CD4-positive, alpha-beta memory T cell (primary cell): ENCODE data around the gene INPP5A. TPM values are rescaled to one million over a fixed set of nuclear protein-coding genes. Genes with fewer than 3 reads are reported as not detected.

Experiments
- CTCF ChIA-PET: fragments of 350-600 bp; sonication (Branson Sonifier 250); formaldehyde crosslinking; loops from one replicate; lab custom pipeline; 2021; ENCODE audit warnings: inconsistent platforms; ENCODE audit not compliant: partially characterized antibody; lab: Charles Lee
- POLR2A ChIA-PET: fragments of 350-600 bp; sonication (Branson Sonifier 250); formaldehyde crosslinking; loops from one replicate; lab custom pipeline; 2021; ENCODE audit not compliant: partially characterized antibody; lab: Charles Lee
- DNase-seq, 5 donors: peaks; one replicate each; pipeline versions ENCODE4 v3.0.0 to v3.0.0-alpha.2; 2020 to 2022; ENCODE audit warnings: mixed read lengths in 1 of 5
- H3K27ac ChIP-seq: one replicate; pipeline ENCODE4 v1.7.0; 2013; ENCODE audit warnings: low read depth, low read length
- H3K27me3 ChIP-seq: 2 replicates; pipeline ENCODE4 v1.7.0; 2013; ENCODE audit warnings: mild to moderate bottlenecking, low read length, moderate library complexity; ENCODE audit not compliant: insufficient read depth
- H3K36me3 ChIP-seq: 2 replicates; pipeline ENCODE4 v1.7.0; 2013; ENCODE audit warnings: mild to moderate bottlenecking, low read length, moderate library complexity; ENCODE audit not compliant: insufficient read depth
- H3K4me1 ChIP-seq: 2 replicates; pipeline ENCODE4 v1.7.0; 2013; ENCODE audit warnings: mild to moderate bottlenecking, low read length, moderate library complexity; ENCODE audit not compliant: insufficient read depth
- H3K4me3 ChIP-seq, 2 donors: one replicate each; pipeline ENCODE4 v1.7.0; 2013; ENCODE audit warnings: low read length in 2 of 2, mild to moderate bottlenecking in 1 of 2
- H3K9me3 ChIP-seq, 2 donors: one replicate each; pipeline ENCODE4 v1.7.0; 2013; ENCODE audit warnings: low read length in 2 of 2, control low read depth in 1 of 2; ENCODE audit not compliant: control insufficient read depth in 1 of 2
- H3K27ac Mint-ChIP-seq, 7 donors: one replicate each; pipeline ENCODE4 v1.8.0; 2020 to 2021; ENCODE audit warnings: mixed read lengths in 7 of 7, mild to moderate bottlenecking in 6 of 7, inconsistent platforms in 3 of 7, moderate library complexity in 3 of 7
- H3K27me3 Mint-ChIP-seq, 2 donors: one replicate each; pipeline ENCODE4 v1.8.0; 2020 to 2021; ENCODE audit warnings: mixed read lengths in 2 of 2
- H3K36me3 Mint-ChIP-seq, 2 donors: one replicate each; pipeline ENCODE4 v1.8.0; 2020 to 2021; ENCODE audit warnings: mixed read lengths in 2 of 2, inconsistent platforms in 1 of 2, mild to moderate bottlenecking in 1 of 2
- H3K4me1 Mint-ChIP-seq, 4 donors: one replicate each; pipeline ENCODE4 v1.8.0; 2020 to 2021; ENCODE audit warnings: mixed read lengths in 4 of 4, mild to moderate bottlenecking in 1 of 4
- H3K4me3 Mint-ChIP-seq, 8 donors: one replicate each; pipeline ENCODE4 v1.8.0; 2020 to 2021; ENCODE audit warnings: mixed read lengths in 8 of 8, mild to moderate bottlenecking in 7 of 8, moderate library complexity in 6 of 8, inconsistent platforms in 3 of 8
- H3K9me3 Mint-ChIP-seq, 8 donors: one replicate each; pipeline ENCODE4 v1.8.0; 2020 to 2021; ENCODE audit warnings: mixed read lengths in 8 of 8, mild to moderate bottlenecking in 5 of 8, inconsistent platforms in 3 of 8, moderate library complexity in 1 of 8
- intact Hi-C: fragments of 100-400 bp; cut with micrococcal nuclease; formaldehyde crosslinking; loops from one replicate; pipeline ENCODE4 v1.15.1; 2023
- polyA plus RNA-seq, 2 donors: library from polyadenylated mRNA; unstranded; fragments of 300-500 nt; fragmentation: Illumina TruSeq; gene quantifications; one replicate each; pipeline ENCODE4 v1.2.3, GENCODE V29; 2021
- total RNA-seq, 2 experiments: library from RNA; stranded (reverse); gene quantifications; one replicate each; pipeline ENCODE4 v1.2.3, GENCODE V29; 2021

The INPP5A gene
- total and polyA plus RNA-seq, 4 experiments from 2014 or later: 0.61 to 19.3 (median 10.8) TPM

DNA sequence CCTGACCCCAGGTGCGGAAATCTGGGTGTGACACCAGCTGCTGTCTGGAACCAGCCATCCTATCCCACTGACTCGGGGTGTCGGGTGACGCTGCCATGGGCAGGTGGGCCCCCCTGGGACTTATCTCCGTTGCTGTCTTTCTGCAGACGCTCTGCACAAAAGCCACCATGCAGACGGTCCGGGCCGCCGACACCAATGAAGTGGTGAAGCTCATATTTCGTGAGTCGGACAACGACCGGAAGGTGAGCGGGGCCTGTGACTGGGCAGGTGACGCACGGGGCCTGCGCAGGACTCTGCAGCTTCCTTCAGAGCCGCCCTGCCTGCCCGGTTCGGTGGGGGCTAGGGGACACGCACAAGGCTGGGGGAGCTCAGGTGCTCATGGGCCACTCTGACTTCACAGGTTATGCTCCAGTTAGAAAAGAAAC is 211.8 kb downstream of the INPP5A start:
- peaks cover 6% of the 10 kb centered on the region for H3K36me3 ChIP-seq

DNA sequence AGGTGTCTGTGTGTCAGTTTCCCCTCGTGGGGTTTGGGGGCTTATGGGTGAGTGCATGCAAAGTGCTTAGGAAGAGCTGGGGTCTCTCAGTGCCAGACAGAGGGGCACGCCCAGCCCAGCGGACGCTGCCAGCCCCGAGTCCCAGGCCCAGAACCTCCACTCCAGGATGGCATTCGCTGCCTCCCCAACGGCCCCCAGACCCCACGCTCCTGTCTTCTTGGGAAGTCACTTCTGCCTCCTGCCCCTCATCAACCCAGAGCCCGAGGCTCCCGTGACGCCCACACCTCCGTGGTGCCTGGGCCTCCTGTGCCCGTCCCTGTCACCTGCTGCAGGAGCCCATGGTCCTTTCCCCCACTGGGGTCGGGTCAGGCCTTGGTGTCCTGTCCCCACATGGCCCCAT is 213.3 kb downstream of the INPP5A start:
- Histone ChIP-seq H3K4me3 (no peak overlapping the region), H3K27ac (no peak overlapping the region), H3K27me3 (no peaks in the 10 kb centered on the region), H3K36me3 (peaks cover 6% of the 10 kb centered on the region), H3K4me1 (no peaks in the 10 kb centered on the region), H3K9me3 (no peaks in the 10 kb centered on the region)
- ChIA-PET POLR2A (no interaction called here), CTCF (no interaction called here)
- H3K27me3 Mint-ChIP-seq: no peaks in the 10 kb centered on the region
- H3K4me1 Mint-ChIP-seq: peaks cover 0 to 6% (median under 1%) of the 10 kb centered on the region in 4 donors
- no peak overlapping the region for H3K27ac Mint-ChIP-seq
- no peak overlapping the region for H3K4me3 Mint-ChIP-seq
- intact Hi-C loops: no loop called here
- DNase-seq: no peak
- H3K9me3 Mint-ChIP-seq: peaks cover 0 to 6% (median 0%) of the 10 kb centered on the region in 8 donors
- H3K36me3 Mint-ChIP-seq: peaks cover 25 to 33% of the 10 kb centered on the region in 2 donors

More for the DNA sequence above, 211.8 kb downstream of the INPP5A start:
- no peaks in the 10 kb centered on the region for H3K27me3 ChIP-seq
- ChIA-PET POLR2A (no interaction called here), CTCF (interaction anchor here (1.4 kb wide), 1 partner anchor 187 kb away, joined by 3 read pairs; no protein-coding TSS in a partner anchor)
- no peak overlapping the region for H3K27ac Mint-ChIP-seq
- H3K4me1 ChIP-seq: no peaks in the 10 kb centered on the region
- H3K4me1 Mint-ChIP-seq: peaks cover 0 to 2% (median 0%) of the 10 kb centered on the region in 4 donors
- H3K27ac ChIP-seq: no peak overlapping the region
- H3K9me3 ChIP-seq: no peaks in the 10 kb centered on the region
- H3K4me3 ChIP-seq: no peak overlapping the region
- H3K9me3 Mint-ChIP-seq: no peaks in the 10 kb centered on the region
- no peaks in the 10 kb centered on the region for H3K27me3 Mint-ChIP-seq
- peaks cover 15 to 20% of the 10 kb centered on the region in 2 donors for H3K36me3 Mint-ChIP-seq
- intact Hi-C loops: no loop called here
- DNase-seq: no peak
- H3K4me3 Mint-ChIP-seq: no peak overlapping the region

DNA sequence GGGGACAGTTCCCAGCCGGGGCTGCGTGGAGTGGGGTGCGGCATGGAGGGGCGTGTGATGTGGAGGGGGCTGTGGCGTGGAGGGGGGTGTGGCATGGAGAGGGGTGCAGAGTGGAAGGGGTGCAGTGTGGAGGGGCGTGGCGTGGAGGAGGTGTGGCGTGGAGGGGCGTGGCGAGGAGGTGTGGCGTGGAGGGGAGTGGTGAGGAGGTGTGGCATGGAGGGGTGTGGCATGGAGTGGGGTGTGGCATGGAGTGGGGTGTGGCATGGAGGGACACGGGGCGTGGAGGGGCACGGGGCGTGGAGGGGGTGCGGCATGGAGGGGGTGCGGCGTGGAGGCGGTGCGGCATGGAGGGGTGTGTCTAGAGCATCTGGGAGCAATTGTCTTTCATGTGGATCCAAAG is 214.8 kb downstream of the INPP5A start:
- Histone ChIP-seq H3K4me1 (no peaks in the 10 kb centered on the region), H3K36me3 (peaks cover 6% of the 10 kb centered on the region), H3K9me3 (no peaks in the 10 kb centered on the region), H3K4me3 (no peak overlapping the region), H3K27me3 (no peaks in the 10 kb centered on the region), H3K27ac (no peak overlapping the region)
- intact Hi-C loops: no loop called here
- H3K4me1 Mint-ChIP-seq: peaks cover 0 to 6% (median under 1%) of the 10 kb centered on the region in 4 donors
- no peak overlapping the region for H3K27ac Mint-ChIP-seq
- ChIA-PET CTCF (no interaction called here), POLR2A (no interaction called here)
- H3K4me3 Mint-ChIP-seq: no peak overlapping the region
- peaks cover 32 to 45% of the 10 kb centered on the region in 2 donors for H3K36me3 Mint-ChIP-seq
- H3K27me3 Mint-ChIP-seq: no peaks in the 10 kb centered on the region
- DNase-seq: no peak
- peaks cover 0 to 6% (median 0%) of the 10 kb centered on the region in 8 donors for H3K9me3 Mint-ChIP-seq

DNA sequence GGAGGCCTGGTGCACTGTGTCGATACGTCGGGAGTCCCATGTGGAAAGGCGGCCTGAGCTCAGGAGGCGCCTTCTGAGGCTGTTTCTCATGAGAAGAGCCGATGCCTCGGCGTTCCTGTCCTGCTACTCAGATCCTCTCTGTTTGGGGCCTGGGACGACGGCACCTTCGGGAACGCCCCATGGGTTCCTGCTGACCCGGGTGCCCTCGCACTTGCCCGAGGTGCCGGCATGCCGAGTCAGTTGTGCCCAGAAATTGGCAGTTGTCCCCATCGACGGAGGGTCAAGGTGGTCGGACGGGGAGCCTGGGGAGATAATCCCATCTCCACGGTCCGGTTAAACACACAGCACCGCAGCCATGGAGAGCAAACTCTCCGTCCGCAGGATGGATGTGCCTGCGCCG is 215.4 kb downstream of the INPP5A start:
- H3K9me3 Mint-ChIP-seq: peaks cover 0 to 6% (median 0%) of the 10 kb centered on the region in 8 donors
- CTCF ChIA-PET: no interaction called here

DNA sequence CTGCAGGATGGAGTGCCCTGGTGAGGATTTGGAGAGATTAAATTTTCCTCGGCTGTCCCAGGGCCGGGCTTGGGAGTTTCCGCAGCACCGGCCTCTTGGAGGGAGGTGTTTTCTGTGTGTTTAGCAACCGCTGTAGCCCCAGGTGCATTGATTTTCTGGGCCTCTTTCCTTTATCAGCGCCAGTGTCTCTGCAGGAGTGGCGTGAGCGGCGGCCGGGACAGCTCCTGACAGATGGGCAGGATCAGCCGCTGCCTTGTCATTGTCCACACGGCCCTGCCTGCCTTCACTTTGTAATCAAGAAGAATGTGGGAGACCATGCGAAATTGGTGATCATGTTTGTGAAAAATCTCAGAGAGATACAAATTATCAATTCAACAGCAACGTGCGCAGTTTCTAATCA is 216.0 kb downstream of the INPP5A start:
- Histone ChIP-seq H3K4me3 (no peak overlapping the region), H3K4me1 (no peaks in the 10 kb centered on the region), H3K9me3 (no peaks in the 10 kb centered on the region), H3K36me3 (peaks cover 6% of the 10 kb centered on the region), H3K27me3 (no peaks in the 10 kb centered on the region), H3K27ac (no peak overlapping the region)
- intact Hi-C loops: no loop called here
- peaks cover 0 to 6% (median 0%) of the 10 kb centered on the region in 8 donors for H3K9me3 Mint-ChIP-seq
- POLR2A ChIA-PET: no interaction called here
- CTCF ChIA-PET: no interaction called here
- no peak overlapping the region for H3K4me3 Mint-ChIP-seq
- H3K36me3 Mint-ChIP-seq: peaks cover 29 to 41% of the 10 kb centered on the region in 2 donors
- H3K4me1 Mint-ChIP-seq: peaks cover 0 to 6% (median under 1%) of the 10 kb centered on the region in 4 donors
- no peaks in the 10 kb centered on the region for H3K27me3 Mint-ChIP-seq
- no peak for DNase-seq
- no peak overlapping the region for H3K27ac Mint-ChIP-seq

More for the DNA sequence above, 215.4 kb downstream of the INPP5A start:
- Histone ChIP-seq H3K27me3 (no peaks in the 10 kb centered on the region), H3K36me3 (peaks cover 6% of the 10 kb centered on the region), H3K27ac (no peak overlapping the region), H3K9me3 (no peaks in the 10 kb centered on the region), H3K4me3 (no peak overlapping the region), H3K4me1 (no peaks in the 10 kb centered on the region)
- intact Hi-C loops: no loop called here
- Mint-ChIP-seq H3K4me3 (no peak overlapping the region), H3K27me3 (no peaks in the 10 kb centered on the region), H3K4me1 (peaks cover 0 to 6% (median under 1%) of the 10 kb centered on the region in 4 donors), H3K27ac (no peak overlapping the region), H3K36me3 (peaks cover 32 to 46% of the 10 kb centered on the region in 2 donors)
- POLR2A ChIA-PET: no interaction called here
- DNase-seq: no peak

DNA sequence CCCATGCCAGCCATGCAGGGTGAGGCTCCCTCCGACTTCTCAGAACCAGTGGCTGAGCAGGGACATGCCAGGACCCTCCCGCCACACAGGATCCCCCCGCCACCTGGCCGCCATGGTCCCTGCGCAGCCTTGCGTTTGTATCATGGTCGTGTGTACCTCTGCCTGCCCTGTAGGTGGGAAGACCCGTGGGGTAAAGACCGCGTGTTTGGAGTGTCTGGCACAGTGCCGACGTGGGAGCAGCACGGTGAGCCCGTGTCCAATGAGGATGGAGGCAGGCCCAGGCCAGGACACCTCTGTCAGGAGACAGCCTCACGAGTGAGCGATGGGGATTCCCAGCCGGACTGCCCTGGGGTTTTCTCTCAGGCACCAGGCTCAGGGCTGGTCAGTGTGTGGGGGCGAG is 216.5 kb downstream of the INPP5A start:
- peaks cover 29 to 41% of the 10 kb centered on the region in 2 donors for H3K36me3 Mint-ChIP-seq
- ChIA-PET POLR2A (no interaction called here), CTCF (no interaction called here)
- no peak overlapping the region for H3K4me3 ChIP-seq
- H3K27me3 ChIP-seq: no peaks in the 10 kb centered on the region
- no peaks in the 10 kb centered on the region for H3K9me3 ChIP-seq
- H3K4me3 Mint-ChIP-seq: no peak overlapping the region
- no peak for DNase-seq
- peaks cover 0 to 6% (median 0%) of the 10 kb centered on the region in 8 donors for H3K9me3 Mint-ChIP-seq
- no peaks in the 10 kb centered on the region for H3K4me1 ChIP-seq
- peaks cover 6% of the 10 kb centered on the region for H3K36me3 ChIP-seq
- no peak overlapping the region for H3K27ac ChIP-seq
- no peaks in the 10 kb centered on the region for H3K27me3 Mint-ChIP-seq
- peaks cover 0 to 6% (median under 1%) of the 10 kb centered on the region in 4 donors for H3K4me1 Mint-ChIP-seq
- no peak overlapping the region for H3K27ac Mint-ChIP-seq
- intact Hi-C loops: no loop called here

DNA sequence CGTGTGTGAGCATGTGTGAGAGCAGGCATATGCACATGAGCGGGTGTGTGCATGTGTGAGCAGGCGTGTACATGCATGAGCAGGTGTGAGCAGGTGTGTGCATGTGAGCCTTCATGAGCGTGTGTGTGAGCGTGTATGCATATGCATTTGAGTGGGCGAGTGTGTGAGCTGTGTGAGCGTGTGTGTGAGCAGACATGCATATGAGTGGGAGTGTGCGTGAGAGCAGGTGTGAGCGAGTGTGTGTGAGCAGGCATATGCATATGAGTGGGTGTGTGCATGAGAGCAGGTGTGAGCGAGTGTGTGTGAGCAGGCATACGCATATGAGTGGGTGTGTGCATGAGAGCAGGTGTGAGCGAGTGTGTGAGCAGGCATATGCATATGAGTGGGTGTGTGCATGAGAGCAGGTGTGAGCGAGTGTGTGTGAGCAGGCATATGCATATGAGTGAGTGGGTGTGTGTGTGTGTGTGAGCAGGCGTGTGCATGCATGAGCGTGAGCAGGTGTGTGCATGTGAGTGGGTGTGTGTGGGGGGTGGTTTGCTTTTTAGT is 217.7 kb downstream of the INPP5A start:
- no peak overlapping the region for H3K27ac ChIP-seq
- no peak overlapping the region for H3K4me3 Mint-ChIP-seq
- POLR2A ChIA-PET: no interaction called here
- peaks cover 30 to 39% of the 10 kb centered on the region in 2 donors for H3K36me3 Mint-ChIP-seq
- CTCF ChIA-PET: no interaction called here
- no peaks in the 10 kb centered on the region for H3K4me1 ChIP-seq
- no peak overlapping the region for H3K4me3 ChIP-seq
- H3K27me3 Mint-ChIP-seq: no peaks in the 10 kb centered on the region
- no peak for DNase-seq
- H3K36me3 ChIP-seq: no peaks in the 10 kb centered on the region
- H3K4me1 Mint-ChIP-seq: peaks cover 0 to 6% (median 3%) of the 10 kb centered on the region in 4 donors
- H3K9me3 ChIP-seq: no peaks in the 10 kb centered on the region
- H3K27me3 ChIP-seq: no peaks in the 10 kb centered on the region
- intact Hi-C loops: no loop called here
- H3K27ac Mint-ChIP-seq: peak overlapping the region in 1 of 7 donors; percentile 19
- peaks cover 0 to 6% (median 0%) of the 10 kb centered on the region in 8 donors for H3K9me3 Mint-ChIP-seq
